Stimulated activated CD8-positive, alpha-beta memory T cell treated with anti-CD3 and anti-CD28 coated beads, Interleukin-4, amount 100 ng/mL, for 48 hours (primary cell): ENCODE data around the gene ARHGEF2.
A peak's percentile ranks its signal among the peaks of the same experiment; 100 is the strongest.

Experiments
- DNase-seq: peaks from one replicate; pipeline ENCODE4 v3.0.0-alpha.2; 2020

ARHGEF2 gene

DNA sequence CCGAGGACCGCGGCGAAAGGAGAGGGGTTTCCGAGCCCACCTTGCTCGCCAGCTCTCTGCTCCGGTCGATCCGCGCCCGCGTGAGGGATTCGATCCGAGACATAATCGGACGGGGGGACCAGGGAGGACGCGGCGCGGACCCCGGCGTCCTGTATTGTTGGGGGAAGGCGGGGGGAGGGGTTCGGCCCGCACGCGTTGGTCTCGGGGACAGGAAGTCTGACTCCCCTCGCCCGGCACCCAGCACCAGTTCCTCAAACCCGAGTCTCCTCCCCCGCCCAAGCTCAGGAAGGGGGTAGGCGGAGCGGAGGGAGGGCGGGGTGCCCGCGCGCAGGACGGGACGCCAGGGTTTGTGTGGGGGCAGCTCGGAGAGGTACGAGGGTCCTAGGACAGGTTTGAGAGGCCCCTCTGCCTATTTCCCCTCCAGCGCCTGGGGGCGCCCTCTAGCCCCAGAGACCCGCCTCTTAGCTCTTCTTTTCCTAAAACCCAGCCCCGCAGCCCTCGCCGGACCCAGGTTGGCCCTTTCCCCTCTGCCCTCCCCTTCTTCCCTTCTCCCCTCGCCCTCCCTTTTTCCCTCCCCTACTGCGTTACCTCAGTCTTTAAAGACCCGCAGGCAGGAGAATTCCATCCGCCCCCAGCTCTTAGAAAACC, at the start of gene ARHGEF2:
ARHGEF2 (minus strand) TSS at position 223 of the 648 bp plus-strand sequence; CDS start at position 103, 120 bp downstream.
- DNase-seq = peak; percentile 90

DNA sequence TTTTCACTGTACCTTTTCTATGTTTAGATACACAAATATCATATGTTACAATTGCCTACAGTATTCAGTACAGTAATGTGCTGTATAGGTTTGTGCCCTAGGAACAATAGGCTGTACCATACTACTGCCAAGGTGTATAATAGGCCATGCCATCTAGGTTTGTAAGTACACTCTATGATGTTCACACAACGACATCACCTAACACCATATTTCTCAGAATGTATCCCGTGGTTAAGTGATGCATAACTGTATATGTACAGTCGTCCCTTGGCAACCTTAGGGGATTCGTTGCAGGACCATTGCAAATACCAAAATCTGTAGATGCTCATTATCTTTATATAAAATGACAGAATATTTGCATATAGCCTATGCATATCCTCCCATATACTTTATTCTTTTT, 48.2 kb upstream of the ARHGEF2 start:
- DNase-seq = no peak

DNA sequence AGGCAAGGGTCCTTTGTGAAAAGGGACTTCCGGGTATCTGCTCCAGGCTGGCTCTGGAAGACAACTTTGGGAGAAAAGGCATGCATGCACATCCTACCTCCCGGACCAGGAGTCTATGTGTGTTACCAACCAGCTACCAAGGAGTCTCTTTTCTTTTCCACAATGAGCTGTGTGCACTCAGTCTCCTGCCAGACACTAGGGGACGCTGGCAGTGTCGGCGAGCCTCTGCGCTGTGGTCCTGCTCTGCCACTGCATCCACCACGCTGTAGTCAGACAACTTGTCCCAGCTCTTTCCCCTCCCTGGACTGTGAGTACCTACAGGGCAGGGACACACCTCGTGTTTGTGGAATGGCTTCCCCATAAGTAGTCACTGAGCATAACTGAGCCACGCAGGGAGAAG, 47.5 kb upstream of the ARHGEF2 start:
- peak; percentile 58 for DNase-seq

DNA sequence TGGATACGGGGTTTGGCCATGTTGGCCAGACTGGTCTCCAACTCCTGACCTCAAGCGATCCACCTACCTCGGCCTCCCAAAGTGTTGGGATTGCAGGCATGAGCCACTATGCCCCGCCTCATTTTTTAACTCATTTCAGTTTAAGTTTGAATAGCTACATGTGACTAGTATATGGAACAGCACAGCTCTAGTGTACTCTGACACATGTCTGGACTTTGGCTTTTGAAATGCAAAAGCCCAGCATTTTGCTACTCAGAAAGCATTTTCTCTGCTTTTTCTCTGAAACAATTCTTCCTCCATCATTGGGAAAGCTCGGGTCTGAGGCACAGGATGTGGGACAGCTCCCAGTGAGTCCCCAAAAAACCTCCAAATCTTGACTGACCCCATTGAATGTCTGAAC, 46.5 kb upstream of the ARHGEF2 start:
- no peak for DNase-seq

DNA sequence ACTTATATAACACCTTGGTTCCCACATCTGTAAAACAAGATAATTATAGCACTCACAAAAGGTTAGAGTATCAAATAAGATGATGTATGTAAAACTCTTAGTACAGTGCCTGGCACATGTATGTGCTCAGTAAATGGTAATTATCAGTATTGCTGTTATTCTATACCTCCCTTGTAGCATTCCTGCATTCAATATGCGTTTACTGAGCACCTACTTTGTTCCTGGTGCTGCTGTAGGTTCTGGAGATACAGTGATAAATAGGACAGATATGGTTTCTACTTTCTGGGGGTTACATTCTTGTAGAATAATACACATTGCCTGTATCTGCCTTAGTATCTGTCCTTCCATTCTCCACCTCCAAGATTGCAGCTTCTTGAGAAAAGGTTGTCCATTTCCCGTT, 43.6 kb upstream of the ARHGEF2 start:
- DNase-seq = no peak

DNA sequence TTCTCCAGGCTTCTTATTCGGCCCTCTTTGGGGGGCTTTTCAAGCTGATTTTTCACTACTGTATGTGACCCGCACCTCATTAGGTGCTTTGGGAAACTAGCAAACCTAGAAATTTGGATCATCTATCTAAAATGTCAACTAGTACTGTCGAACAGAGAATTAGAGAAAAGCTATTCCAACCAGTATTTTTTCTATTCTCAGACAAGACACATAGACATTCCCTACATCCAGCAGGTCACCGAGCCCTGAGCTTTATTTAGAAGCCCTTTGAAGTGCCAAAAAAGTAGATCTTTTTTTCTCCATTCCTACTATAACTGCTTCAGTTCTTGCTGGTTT, 42.7 kb upstream of the ARHGEF2 start:
- no peak for DNase-seq

DNA sequence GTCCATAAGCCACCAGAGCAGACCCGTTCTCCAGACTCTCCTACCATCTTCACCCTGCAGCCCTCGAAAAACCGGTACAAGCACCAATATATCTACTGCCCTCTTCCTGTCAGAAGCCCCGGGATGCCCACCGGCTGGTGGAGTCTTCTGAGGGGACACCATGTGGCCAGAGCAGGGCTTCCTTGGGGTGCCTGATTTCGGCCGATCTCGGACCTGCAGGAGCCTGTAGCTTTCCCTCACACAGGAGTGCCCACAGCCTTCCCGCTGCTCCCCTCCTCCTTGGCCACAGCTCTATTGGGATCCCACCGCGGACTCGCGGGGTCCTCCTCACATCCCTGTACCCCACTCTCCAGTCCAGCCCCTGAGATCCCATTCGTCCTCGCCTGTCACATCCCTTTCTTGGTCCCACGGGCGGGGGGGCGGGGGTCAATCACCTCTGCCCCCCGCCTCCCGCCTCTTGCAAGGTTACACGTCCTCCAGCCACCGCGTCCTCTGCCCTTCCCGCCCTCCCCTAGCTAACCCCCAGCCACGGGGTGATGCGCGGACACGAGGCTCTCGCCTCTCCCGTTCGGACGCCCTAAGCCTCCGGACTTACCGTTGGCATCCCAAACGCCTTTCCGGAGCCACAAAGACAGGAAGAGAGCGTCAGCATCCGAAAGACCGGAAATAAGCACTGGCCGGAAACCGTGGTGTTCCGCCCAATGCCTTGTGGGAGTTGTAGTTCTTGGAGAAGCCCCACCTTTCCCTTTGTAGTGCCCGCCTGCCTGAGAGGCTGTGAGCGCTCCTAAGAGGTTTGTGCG, 42.1 kb upstream of the ARHGEF2 start, which contains the start of gene SSR2:
SSR2 (minus strand) TSS at position 659 of the 800 bp plus-strand sequence. CDS start 784 bp downstream, outside the sequence.
- peak; percentile 86 for DNase-seq

DNA sequence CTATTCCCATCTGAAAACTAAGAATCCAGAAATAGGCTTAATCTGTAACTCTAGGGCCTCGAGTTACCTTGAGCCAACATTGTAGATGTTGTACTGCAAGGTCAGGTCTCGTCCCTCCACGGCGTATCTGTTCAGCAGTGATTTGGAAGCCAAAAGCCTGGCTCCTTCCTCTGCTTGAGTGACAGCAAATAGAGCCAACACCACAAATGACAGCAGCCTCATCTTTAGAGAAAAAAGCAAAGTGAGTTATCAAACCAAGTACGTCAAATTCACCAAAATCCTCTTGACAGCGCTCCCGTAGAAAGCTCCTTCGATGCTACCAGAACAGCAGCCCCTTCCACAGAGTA, 41.6 kb upstream of the ARHGEF2 start:
- DNase-seq = no peak

DNA sequence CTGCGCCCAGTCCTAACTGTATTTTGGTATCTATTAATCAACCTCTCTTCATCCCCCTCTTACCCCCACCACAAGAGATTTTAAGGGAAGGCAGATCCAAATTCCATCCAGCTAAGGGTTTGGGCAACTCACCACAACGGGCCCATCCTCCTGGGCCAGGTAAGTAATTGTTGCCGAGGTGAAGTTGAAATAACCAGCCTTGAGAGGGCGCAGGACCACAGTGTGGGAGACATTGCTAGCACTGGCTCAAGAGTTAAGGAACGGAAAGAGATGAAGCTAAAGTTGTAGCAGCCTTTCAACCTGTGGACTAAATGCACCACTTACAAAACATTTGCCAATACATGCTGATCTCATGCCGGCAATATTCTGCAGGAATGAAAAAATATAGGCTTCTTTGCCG, 36.5 kb upstream of the ARHGEF2 start:
- no peak for DNase-seq

DNA sequence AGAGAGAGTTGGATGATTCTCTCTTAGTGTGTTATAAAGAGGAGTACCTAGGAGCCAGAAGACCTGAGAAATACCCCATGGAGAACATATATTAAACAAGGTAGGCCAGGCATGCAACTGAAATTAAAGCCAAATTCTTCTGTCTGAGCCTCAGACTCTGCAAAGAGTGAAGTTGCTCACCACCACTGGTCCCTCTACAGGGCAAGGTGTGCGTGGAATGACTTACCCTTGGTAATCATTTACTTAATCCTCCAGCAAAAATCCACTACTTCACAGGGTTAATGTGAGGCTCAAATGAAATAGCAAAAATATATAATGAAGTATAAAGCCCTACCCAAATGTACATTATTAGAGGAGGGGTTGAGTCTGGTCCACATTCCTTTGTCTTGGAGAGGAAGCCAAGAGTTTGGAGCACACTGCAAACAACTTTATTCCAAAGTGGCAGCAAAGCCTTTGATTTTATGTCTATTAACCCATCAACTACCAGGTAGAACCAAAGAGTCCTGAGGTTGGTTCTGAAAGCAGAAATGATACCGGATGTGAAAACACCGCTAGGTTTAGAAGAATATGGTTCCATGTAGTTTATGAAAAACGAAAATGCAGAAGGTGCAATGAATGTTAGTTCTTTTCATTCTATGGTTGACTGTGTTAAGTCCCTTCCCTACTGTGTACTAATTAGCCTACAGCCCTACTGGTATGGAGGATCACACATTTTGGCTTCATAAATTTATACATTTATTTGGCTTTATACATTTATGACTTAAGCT, 33.9 kb upstream of the ARHGEF2 start:
- DNase-seq = no peak

DNA sequence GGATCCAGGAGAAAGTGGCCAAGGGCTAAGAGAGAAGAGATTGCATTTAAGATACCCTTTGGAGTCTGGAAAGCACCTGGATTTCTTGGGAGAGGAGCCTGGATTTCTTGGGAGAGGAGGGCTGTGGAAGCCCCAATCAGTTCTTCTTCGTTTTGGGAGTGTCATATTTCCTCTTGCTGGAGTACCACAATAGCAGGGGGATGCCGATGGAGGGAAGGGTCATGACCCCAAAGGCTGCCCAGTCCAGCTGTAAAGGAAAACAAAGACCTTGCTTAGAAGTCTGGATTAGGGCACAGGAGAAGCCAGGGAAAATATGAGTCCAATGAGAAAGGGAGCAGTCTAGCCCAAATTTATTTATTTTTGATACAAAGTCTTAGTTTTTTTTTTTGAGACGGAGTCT, 31.1 kb upstream of the ARHGEF2 start:
- no peak for DNase-seq

DNA sequence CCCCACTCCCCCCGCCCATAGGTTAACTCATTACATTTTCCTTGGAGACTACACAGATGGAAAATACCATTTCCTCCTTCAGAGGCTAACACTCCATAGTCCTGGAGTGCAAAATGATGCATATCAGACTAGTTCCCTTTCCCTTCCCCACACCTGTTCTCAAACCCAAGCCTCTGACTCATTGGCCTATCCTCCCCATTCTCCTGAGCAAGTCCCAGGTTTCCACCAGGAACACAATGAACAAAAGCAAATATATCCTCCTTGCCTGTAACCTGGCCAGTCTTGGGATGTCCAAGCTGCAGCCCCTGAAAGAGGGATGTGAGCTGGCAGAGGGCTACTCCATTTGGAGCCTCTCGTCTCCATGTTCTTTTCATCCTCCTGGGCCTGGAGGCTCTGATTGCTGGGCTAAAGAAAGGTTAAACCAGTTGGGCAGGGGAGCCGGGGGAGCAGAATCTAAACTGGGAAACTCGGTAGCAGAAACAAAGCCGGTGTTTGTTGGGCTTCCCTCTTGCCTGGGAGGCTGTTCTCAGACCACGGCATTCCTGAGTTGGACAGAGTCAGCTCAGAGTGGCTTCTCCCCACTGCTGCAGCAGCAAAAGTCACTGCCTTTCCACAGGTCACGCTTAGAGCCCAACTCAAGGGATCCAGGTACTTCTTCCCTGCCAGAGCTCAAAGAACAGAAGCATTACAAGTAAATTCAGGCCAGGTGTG, 28.5 kb upstream of the ARHGEF2 start:
- no peak for DNase-seq

DNA sequence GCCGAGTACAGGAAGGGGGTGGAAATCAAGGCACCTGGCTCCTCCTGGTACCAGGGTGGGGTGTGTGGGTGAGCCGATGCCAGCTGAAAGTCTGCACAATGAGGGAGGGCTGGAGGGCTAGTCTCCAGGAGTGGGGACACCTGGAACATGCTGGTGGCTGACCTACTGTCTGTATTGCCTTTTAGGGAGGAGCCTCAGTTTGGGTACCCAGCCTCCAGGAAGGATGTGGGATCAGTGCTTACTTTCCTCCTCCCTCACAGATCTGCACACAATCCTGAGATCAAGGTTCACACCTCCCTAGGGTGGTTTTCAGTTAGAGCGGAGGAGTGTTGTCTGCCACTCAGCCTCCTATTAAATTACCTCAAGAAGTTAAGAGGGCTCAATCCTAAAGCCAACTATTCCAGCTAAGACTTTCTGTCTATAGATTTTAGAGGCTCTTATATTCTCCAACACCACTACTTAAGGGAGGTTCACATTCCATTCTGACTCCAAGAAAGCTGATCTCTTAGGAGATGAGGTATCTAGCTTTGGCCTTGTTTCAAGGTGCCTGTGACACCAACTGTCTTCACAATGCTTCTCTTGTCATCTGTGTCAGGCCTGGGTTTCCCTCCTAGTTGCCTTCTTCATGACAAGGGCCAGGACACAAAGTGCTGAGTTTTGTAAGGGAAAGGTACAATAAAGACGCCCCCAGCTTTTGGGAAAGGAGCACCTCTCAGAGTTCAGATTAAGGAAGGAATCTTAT, 26.7 kb upstream of the ARHGEF2 start:
- peak; percentile 32 for DNase-seq

DNA sequence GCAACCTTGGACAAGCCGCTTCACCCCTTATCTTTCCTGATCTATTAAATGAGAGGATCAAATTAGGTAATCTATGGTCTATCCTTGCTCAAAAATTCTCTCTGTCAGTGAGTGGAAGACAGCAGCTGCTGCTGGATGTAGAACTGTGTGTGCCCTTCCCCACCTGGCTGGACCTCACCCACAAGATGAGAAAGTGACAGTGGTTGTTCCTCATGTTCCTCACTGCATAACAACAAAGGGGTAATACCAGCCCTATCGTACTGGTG, 25.5 kb upstream of the ARHGEF2 start:
- no peak for DNase-seq

DNA sequence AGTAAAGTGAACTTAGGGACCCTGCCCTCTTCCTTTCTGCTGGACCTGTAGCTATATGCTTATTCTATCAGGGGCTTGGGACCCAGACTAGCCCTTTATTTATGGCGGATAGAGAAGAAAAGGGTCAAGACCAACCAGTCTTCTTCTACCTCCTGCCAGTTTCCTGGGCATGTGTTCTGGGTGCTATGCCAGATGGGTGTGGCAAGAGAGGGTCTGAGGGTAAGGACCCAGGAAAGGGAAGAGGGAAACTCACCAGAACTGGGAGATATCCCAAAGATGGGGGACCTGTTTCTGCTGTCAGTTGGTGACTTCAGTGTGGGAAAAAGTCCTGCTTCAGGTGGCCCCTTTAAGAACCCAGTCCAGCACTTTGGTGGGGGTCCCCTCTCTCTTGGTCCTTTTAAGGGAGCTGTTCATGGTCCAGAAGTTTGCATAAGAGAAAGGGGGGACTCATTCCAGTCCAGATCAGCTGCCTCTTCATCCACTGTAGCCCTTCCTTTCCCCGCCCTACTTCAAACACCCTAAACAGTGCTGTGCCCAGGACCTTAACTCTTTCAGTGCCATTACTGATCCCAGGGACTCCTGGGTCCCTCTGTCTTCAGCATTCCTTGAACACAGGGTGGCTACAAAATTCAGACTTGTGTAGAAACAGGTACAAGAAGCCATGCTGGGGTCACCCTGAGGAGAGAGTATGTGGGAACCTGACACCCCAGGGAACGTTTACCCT, 24.0 kb upstream of the ARHGEF2 start:
- DNase-seq = no peak

DNA sequence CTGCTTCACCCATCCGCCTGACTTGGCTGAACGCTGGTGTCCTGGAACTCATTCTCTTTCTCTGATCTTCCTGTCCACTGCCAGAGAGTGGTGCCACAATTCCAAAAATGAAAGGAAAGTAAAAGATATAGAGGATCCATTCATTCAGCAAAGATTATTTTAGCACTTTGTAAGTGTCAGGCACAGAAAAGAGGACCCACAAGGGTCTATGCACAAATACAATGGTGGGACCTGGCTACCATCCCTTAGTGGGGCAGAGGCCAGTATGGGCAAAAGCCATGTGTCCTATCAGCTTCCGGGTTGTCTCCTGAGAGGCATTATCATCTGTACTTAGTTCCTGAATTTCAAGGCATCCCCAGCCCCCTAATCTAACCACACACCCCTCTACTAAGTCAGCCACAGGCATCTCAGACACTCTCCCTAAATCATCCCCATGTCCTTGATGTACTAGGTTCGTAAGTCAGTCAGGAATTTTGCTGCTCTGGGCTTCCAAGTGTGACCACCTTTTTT, 23.4 kb upstream of the ARHGEF2 start:
- DNase-seq = no peak

DNA sequence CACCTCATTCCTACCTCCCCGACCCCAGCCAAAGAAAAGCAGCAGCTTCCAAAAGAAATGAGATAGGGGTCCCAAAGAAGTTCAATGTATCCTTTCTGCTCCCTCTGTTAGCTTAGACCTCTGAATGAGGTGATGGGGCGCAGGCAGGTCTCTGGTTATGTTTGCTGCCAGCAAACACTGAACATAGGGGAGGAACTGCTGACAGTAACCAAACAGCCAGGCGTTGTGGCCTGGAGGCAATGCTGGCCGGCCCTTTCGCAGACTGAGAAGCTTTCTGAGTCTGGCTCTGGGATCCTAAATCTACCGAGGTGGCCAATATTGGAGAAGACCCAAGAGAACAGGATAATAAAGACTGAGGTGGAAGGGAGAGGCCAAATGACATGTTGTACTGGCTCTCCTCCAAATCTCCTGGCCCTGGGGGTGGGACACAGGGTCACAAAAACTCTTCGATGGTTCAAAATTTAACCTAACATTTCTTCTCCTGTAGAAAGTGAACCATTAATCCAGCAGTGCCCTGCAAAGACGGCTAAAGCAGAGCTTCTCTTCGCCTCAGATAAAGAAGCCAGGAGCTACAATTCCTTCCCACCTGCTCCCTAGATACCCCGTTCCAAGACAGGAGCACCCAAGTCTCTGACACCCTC, 22.8 kb upstream of the ARHGEF2 start:
- DNase-seq = no peak

DNA sequence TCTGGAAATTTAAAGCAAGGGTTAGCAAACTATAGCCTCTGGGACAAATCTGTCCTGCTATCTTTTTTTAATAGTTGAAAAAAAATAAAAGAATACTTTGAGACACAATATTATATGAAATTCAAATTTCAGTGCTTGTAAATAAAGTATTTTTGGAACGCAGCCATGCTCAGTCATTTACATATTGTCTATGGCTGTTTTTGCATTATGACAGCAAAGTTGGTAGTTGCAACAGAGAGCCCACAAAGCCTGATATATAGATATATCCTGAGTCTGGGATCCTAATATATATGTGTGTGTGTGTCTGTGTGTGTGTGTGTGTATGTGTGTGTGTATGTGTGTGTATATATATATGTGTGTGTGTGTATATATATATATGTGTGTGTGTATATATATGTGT, 21.6 kb upstream of the ARHGEF2 start:
- DNase-seq = no peak

DNA sequence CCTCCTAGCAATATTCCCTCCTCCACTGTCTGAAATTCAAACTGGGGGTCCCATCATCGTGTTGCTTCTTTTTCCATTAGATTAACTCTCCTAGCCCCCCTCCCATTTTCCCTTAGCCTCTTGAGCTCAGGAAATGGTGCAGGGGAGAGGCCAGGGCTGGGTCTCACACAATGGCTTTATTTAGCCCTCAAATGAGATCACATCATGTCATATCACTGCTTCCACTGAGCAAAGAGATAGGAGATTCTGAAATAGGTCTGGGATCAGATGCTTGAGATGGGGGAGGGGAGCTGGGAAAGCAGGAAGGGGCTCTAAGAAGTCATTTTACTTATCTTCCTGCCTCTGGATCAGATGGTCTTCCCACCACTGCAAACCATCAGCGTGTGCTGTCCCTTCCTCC, 17.8 kb upstream of the ARHGEF2 start:
- no peak for DNase-seq

DNA sequence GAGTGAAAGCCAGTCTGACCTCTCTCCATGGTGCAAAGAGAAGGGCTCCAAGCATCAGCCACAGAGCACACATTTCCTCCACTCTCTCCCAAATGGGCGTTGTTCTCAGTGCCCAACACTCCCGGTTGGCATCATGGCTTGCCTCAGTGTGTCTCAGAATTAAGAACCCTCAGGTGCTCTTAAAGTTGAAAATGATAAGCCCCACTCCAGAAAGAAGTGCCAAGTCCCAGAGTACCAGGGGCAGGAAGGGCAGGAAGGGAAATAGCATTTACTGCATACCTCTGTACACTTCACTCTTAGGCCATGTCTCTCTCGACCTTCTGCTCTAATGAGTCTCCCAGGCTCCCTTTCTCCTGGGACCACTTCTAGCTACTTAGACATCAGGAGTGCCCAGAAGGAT, 15.2 kb upstream of the ARHGEF2 start:
- no peak for DNase-seq

DNA sequence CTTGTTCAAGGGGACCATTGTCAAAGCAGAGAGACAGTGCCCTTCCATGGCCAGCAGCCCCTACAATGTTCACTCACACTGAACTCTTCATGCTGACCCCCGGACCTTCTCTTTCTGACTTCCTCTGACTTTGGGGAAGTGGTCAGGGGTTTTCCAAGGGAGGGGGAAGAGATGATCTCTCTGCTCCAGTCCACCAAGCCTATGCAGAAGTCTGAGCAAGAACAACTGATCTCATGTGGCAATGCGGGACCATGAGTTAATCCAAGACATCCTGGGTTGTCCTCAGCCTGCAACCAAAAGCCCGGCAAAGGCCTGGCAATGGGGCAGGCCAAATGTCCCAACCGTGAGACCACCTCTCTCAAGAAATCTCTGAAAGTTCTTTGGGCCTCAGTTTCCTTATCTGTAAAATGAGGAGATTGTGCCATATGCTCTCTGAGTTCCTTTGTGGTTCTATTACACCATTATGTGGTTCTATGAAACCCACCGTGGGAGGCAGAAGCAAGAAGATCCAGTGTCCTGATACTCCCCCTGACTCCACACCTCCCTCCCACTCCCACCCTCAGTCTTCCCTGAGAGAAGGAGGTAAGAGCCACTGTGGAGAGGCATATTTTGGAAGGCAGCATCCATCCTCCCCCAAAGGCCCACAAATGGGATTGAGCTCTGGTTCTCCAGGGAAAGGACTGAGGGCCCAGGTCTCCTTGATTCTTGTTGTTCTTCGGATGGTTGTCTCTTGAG, 11.8 kb upstream of the ARHGEF2 start:
- DNase-seq = no peak
